SK-N-SH (cell line): ENCODE data around the gene LARGE1.

Experiments
- CTCF ChIP-seq: fragments of 200-600 bp; sonication (generic); IDR thresholded peaks from 2 replicates; pipeline ENCODE4 v1.6.1; 2017; ENCODE audit warnings: antibody characterized with exemption, mild to moderate bottlenecking, moderate library complexity
- GABPA ChIP-seq: IDR thresholded peaks from 2 replicates; pipeline ENCODE4 v1.4.0; 2012; ENCODE audit warnings: low read depth, mild to moderate bottlenecking
- MXI1 ChIP-seq: IDR thresholded peaks from 2 replicates; pipeline ENCODE4 v1.6.1; 2012; ENCODE audit warnings: mild to moderate bottlenecking, low read depth, low read length, improper control_type of control experiment
- POLR2AphosphoS5 ChIP-seq: IDR thresholded peaks from 2 replicates; pipeline ENCODE4 v1.6.1; 2012; ENCODE audit warnings: low read depth, low read length
- RCOR1 ChIP-seq: fragments of 150-350 bp; IDR thresholded peaks from 2 replicates; pipeline ENCODE4 v1.6.1; 2017; ENCODE audit warnings: antibody characterized with exemption, low read length
- YY1 ChIP-seq: IDR thresholded peaks from 2 replicates; pipeline ENCODE4 v1.4.0; 2012; ENCODE audit warnings: low read depth, mild to moderate bottlenecking
- ZBTB33 ChIP-seq: IDR thresholded peaks from 2 replicates; pipeline ENCODE4 v1.4.0; 2012; ENCODE audit warnings: low read depth, borderline replicate concordance

GRCh38 chr22:33328789-33329296 is 591.4 kb downstream of the LARGE1 start:
- TF ChIP-seq CTCF, result no peak
- TF ChIP-seq MXI1, result no peak
- TF ChIP-seq ZBTB33, result no peak
- TF ChIP-seq POLR2AphosphoS5, result no peak
- TF ChIP-seq RCOR1, result no peak
- no peak for TF ChIP-seq YY1
- TF ChIP-seq GABPA, result no peak
